ENCODE results near the gene METAP1D. TPM values are rescaled to one million over a fixed set of nuclear protein-coding genes. Genes with fewer than 3 reads are reported as not detected.
A peak's percentile ranks its signal among the peaks of the same experiment; 100 is the strongest.
"Not testable (repeated sequence)": the region's sequence is repeated elsewhere in the genome, so short reads cannot be mapped to it uniquely, and the experiment has no call there.

Gene METAP1D
- total and polyA plus RNA-seq, 4 donors = 2.5 to 17.8 (median 3.0) TPM

- no peaks in the 10 kb centered on the region for H3K9me3 ChIP-seq (ENCODE audit: control insufficient read depth in 4 of 4, insufficient read depth in 3 of 4, low read length in 3 of 4)
- no peak overlapping the region for H3K27ac ChIP-seq (ENCODE audit: low read depth in 1 of 2, low read length in 1 of 2)
- H3K27me3 ChIP-seq (ENCODE audit: control insufficient read depth in 3 of 3, insufficient read depth in 3 of 3, low read length in 2 of 3) = peaks cover 0 to 43% (median 4%) of the 10 kb centered on the region in 3 donors
- H3K4me1 ChIP-seq (ENCODE audit: control insufficient read depth in 5 of 5, insufficient read depth in 5 of 5, low read length in 5 of 5) = peaks cover 2 to 15% (median 4%) of the 10 kb centered on the region in 5 donors
- no peak overlapping the region for H3K9ac ChIP-seq (ENCODE audit: insufficient read depth in 1 of 2, low read length in 2 of 2)
- no peak for TF ChIP-seq CTCF (IDR thresholded peaks at IDR 0.05; ENCODE audit: control extremely low read depth, extremely low read depth)
- no peak for ATAC-seq (ENCODE audit: insufficient read depth, low FRiP score)
- H3K36me3 ChIP-seq (ENCODE audit: control insufficient read depth in 4 of 4, insufficient read depth in 4 of 4, low read length in 4 of 4) = no peaks in the 10 kb centered on the region
- 89 to 96% methylated on average over 5 of the region's 5 CpGs for WGBS, 2 donors
- DNase-seq = no peak
- no peak overlapping the region for H3K4me3 ChIP-seq
Observed at GRCh38 chr2:171996021-171996420, 3.7 kb upstream of the METAP1D start.

GRCh38 chr2:171997031-171997430 is 2.7 kb upstream of the METAP1D start:
- not testable (repeated sequence) for H3K9ac ChIP-seq (ENCODE audit: insufficient read depth in 1 of 2, low read length in 2 of 2); H3K4me3 ChIP-seq; DNase-seq; H3K9me3 ChIP-seq (ENCODE audit: control insufficient read depth in 4 of 4, insufficient read depth in 3 of 4, low read length in 3 of 4); H3K27ac ChIP-seq (ENCODE audit: low read depth in 1 of 2, low read length in 1 of 2); ATAC-seq (ENCODE audit: insufficient read depth, low FRiP score); H3K36me3 ChIP-seq (ENCODE audit: control insufficient read depth in 4 of 4, insufficient read depth in 4 of 4, low read length in 4 of 4)
- Histone ChIP-seq H3K4me1 (ENCODE audit: control insufficient read depth in 5 of 5, insufficient read depth in 5 of 5, low read length in 5 of 5) (peaks cover 2 to 15% (median 4%) of the 10 kb centered on the region in 5 donors), H3K27me3 (ENCODE audit: control insufficient read depth in 3 of 3, insufficient read depth in 3 of 3, low read length in 2 of 3) (peaks cover 0 to 43% (median 4%) of the 10 kb centered on the region in 3 donors)
- 88 to 93% methylated on average over 5 of the region's 5 CpGs for WGBS, 2 donors

- H3K4me3 ChIP-seq = peak overlapping the region; percentile 88
- no peak overlapping the region for H3K27ac ChIP-seq (ENCODE audit: low read depth in 1 of 2, low read length in 1 of 2)
- no peaks in the 10 kb centered on the region for H3K36me3 ChIP-seq (ENCODE audit: control insufficient read depth in 4 of 4, insufficient read depth in 4 of 4, low read length in 4 of 4)
- DNase-seq = no peak
- ATAC-seq (ENCODE audit: insufficient read depth, low FRiP score) = no peak
- H3K4me1 ChIP-seq (ENCODE audit: control insufficient read depth in 5 of 5, insufficient read depth in 5 of 5, low read length in 5 of 5) = peaks cover 0 to 15% (median 3%) of the 10 kb centered on the region in 5 donors
- no peak for TF ChIP-seq CTCF (IDR thresholded peaks at IDR 0.05; ENCODE audit: control extremely low read depth, extremely low read depth)
- peak overlapping the region; percentile 2 to 73 for H3K9ac ChIP-seq (ENCODE audit: insufficient read depth in 1 of 2, low read length in 2 of 2)
- H3K27me3 ChIP-seq (ENCODE audit: control insufficient read depth in 3 of 3, insufficient read depth in 3 of 3, low read length in 2 of 3) = peaks cover 0 to 28% (median 4%) of the 10 kb centered on the region in 3 donors
- WGBS, 2 donors = 47 to 48% methylated on average over 4 of the region's 4 CpGs
- no peaks in the 10 kb centered on the region for H3K9me3 ChIP-seq (ENCODE audit: control insufficient read depth in 4 of 4, insufficient read depth in 3 of 4, low read length in 3 of 4)
Observed at GRCh38 chr2:171999161-171999560, 592 bp upstream of the METAP1D start.

GRCh38 chr2:172000696-172001361 is 1.1 kb downstream of the METAP1D start:
- Histone ChIP-seq H3K9me3 (ENCODE audit: control insufficient read depth in 4 of 4, insufficient read depth in 3 of 4, low read length in 3 of 4) (no peaks in the 10 kb centered on the region), H3K4me3 (no peak overlapping the region), H3K4me1 (ENCODE audit: control insufficient read depth in 5 of 5, insufficient read depth in 5 of 5, low read length in 5 of 5) (peaks cover 0 to 15% (median 3%) of the 10 kb centered on the region in 5 donors), H3K27me3 (ENCODE audit: control insufficient read depth in 3 of 3, insufficient read depth in 3 of 3, low read length in 2 of 3) (peaks cover 0 to 12% (median 4%) of the 10 kb centered on the region in 3 donors), H3K36me3 (ENCODE audit: control insufficient read depth in 4 of 4, insufficient read depth in 4 of 4, low read length in 4 of 4) (no peaks in the 10 kb centered on the region), H3K9ac (ENCODE audit: insufficient read depth in 1 of 2, low read length in 2 of 2) (no peak overlapping the region), H3K27ac (ENCODE audit: low read depth in 1 of 2, low read length in 1 of 2) (no peak overlapping the region)
- WGBS, 2 donors = 80 to 86% methylated on average over 13 of the region's 13 CpGs
- DNase-seq (no peak), ATAC-seq (ENCODE audit: insufficient read depth, low FRiP score) (no peak)
- TF ChIP-seq CTCF (IDR thresholded peaks at IDR 0.05; ENCODE audit: control extremely low read depth, extremely low read depth) = no peak

Data from lung (tissue), 12 donors.